HG03565 (cell line): ENCODE measurements around the gene B3GALT2.
A peak's percentile ranks its signal among the peaks of the same experiment; 100 is the strongest.
"Not testable (repeated sequence)": the region's sequence is repeated elsewhere in the genome, so short reads cannot be mapped to it uniquely, and the experiment has no call there.

Source experiments
- ATAC-seq: cut with Tn5 transposase; IDR thresholded peaks from one replicate; pipeline ENCODE4 v1.9.1; 2021; ENCODE audit warnings: mild to moderate bottlenecking, moderate library complexity; ENCODE audit not compliant: unreplicated experiment

Gene B3GALT2, protein sequence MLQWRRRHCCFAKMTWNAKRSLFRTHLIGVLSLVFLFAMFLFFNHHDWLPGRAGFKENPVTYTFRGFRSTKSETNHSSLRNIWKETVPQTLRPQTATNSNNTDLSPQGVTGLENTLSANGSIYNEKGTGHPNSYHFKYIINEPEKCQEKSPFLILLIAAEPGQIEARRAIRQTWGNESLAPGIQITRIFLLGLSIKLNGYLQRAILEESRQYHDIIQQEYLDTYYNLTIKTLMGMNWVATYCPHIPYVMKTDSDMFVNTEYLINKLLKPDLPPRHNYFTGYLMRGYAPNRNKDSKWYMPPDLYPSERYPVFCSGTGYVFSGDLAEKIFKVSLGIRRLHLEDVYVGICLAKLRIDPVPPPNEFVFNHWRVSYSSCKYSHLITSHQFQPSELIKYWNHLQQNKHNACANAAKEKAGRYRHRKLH

DNA sequence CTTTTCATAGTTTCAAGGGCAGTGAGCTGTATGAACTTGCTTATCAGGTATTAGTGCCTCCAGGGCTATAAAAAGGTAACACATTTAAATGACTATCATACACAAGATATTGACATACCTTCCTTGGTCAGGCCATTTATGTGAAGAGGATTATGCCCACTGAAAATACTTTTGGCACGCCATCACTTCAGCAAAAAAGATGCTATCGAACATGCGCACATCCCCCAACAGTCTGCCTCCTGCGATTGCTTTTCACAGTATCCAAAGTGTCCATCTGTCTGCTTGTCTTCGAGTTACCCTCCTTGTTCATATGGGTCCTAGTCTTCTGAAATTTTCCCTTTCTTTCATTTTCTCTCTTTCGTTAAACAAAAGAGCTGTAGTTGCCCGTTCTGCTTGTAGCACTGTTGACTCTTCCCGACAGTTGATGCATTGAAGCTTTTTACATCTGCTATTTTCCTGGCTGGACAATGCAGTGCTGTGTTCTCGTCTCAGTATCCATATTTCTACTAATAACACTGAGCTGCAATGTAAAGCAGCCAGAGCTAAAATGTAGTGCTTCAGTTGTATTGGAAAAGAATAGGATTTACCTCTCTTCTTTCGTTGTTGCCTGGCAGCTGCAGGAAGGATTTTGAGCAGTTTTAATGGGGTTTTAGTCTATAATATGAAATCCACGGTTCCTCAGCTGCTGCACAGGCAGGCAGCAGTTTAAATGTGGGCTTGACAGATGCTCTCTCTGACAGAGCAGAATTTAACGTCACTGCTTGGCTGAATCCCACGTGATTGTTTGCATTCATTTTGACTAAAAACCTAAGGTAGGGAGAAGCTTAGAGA lies at the start of gene B3GALT2:
B3GALT2 (minus strand) TSS at position 713 of the 831 bp plus-strand sequence. CDS start 5,051 bp downstream, outside the sequence.
- peak; percentile 32 for ATAC-seq

DNA sequence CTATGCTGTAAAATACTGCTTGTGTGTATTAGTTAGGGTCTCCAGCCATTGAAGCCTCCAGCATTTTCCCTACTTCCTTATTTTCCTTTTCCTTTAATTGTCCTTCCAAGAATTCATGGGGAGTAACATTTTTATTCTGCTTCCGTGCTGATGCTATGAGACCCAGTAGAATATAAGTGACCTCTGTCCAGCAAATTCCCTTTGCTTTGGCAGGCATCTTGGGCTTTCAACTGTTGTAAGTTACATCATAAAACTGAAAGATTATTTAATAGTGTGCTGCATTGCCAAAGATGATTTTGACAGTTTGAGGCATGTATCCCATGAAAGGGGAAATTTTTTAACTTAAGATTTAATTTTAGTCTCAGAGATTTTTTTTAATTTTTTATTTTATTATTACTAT lies 48.1 kb upstream of the B3GALT2 start:
- ATAC-seq, result no peak

DNA sequence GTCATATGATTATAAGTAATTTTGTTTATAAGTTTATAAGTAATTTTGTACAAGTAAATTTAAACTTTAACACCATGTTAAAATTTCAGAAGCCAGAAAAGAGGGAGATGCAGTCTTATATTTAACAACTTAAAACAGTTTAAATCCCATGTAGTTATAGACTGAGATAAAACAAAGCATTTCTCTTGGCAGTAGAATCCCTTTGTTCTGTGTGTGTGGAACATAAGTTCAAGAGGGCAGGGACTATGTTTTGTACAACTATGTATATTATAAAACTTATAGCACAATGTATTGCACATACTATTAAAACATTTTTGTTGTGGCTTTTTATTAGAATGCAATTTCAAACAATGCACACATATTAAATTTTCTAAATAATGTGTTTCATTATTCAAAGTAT lies 44.7 kb upstream of the B3GALT2 start:
- not testable (repeated sequence) for ATAC-seq

DNA sequence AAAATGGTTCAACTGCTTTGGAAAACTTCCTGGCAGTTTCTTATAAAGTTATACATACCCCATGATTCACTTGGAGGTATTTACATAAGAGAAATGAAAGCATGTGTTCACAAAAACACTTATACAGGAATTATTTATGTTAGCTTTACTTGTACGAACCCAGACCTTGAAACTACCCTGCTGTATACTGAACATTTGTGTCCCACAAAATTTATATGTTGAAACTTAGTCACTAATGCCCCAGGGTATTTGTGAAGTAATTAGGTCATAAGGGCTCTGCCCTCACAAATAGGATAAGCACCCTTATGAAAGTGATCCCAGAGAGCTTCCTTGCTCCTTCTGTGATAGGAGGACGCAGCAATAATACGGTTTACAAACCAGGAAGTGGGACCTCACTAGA lies 42.7 kb upstream of the B3GALT2 start:
- no peak for ATAC-seq

DNA sequence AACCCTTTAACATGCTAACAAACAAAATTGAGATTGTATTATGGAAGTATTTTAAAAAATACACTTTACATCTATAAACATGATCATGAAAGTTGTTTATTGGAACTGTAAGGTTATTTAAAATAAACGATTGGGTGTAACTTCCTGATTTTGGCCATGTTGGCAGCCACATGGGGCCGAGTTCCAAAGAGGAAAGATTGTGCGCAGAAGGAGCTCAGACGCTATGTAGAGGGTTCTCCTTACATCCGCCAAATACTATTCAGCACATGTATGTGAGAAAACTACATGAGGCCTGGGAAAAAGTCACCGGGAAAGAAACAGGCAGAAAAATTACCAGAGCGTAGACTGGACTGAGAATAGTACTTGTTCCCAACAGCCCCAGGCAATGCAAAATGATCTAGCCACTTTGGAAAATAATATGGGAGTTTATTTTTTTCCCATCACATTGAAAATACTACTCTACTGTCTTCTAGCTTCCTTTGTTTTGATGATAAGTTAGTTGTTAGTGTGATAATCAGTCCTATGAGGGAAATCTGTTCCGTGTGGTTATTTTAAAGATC lies 35.7 kb upstream of the B3GALT2 start:
- ATAC-seq, result no peak

DNA sequence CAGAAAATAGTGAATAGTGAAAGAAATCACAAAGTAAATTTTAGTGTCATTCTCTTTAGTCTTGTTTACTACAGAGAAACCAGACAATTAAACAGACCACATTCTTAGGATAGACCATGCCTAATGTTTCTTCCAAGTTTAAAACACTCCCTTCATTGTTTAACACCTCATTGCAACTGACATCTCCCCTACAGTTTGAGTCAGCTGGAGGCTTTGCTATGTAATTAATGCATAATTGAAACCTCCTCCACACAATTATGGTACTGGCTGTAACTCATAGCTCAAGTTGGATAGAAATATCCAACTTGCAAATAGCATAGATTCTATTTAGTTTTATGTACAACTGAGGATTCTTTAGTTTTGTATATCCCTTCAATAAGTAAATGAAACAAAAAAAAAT lies 35.2 kb upstream of the B3GALT2 start:
- no peak for ATAC-seq

DNA sequence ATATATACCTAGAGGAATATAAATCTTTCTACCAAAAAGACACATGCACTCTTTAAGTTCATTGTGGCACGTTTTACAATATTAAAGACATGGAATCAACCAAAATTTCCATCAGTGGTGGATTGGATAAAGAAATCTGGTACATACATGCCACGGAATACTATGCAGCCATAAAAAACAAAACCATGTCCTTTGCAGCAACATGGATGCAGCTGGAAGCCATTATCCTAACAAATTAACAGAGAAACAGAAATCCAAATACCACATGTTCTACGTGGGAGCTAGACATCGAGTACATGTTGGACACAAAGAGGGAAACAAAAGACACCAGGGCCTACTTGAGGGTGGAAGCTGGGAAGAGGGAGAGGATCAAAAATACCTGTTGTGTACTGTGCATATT lies 33.0 kb upstream of the B3GALT2 start:
- no peak for ATAC-seq

DNA sequence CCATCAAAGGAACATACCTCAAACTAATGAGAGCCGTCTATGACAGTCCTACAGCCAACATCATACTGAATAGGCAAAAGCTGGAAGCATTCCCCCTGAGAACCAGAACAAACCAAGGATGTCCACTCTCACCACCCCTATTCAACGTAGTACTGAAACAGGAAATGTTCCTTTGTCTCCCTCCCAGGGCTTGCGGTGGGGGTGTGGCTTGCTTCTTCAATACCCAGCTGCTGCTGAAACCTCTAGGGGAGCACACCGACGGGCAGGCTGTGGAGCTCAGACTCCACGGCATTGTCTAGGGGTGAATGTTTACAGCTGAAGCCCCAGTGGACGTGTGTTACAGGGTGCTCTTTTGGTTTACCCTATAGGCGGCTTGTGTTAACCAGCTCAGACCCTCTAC lies 30.5 kb upstream of the B3GALT2 start:
- peak; percentile 78 for ATAC-seq

DNA sequence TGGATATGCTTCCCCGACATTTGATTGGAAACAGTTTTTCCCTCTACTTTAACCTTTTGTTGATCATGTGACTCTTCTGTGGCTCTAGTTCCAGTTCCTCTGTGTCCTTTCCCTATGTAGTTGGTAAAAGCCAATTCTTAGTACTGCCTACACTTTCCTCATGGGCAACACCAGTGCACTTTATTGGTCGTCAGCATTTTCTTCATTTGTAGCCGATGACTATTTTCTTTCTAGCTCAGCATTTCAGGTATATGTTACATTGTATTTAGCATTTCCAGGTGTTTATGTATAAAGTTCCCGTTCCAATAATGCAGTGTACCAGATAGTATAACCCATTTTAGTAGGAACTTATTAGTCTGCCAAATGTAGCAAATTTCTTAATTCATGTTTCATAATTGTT lies 27.6 kb upstream of the B3GALT2 start:
- ATAC-seq, result no peak

DNA sequence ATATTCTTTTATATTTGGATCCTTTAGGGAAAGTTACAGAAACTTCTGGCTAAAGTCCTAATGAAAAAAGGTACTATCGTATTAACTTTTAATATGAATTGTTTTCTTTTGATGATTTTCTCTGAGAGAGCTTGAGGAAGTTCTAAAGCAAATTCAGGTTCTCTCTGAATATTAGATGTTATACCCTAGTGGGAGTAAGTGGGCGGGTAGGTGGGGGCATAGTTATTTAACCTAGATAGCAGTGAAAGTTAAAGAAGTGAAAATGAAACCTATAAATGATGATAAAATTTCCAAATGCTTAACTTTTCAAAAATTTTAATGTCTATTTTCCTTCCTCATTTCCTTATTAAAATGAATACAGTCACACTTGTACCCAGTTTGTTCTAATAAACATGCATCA lies 26.2 kb upstream of the B3GALT2 start:
- no peak for ATAC-seq

DNA sequence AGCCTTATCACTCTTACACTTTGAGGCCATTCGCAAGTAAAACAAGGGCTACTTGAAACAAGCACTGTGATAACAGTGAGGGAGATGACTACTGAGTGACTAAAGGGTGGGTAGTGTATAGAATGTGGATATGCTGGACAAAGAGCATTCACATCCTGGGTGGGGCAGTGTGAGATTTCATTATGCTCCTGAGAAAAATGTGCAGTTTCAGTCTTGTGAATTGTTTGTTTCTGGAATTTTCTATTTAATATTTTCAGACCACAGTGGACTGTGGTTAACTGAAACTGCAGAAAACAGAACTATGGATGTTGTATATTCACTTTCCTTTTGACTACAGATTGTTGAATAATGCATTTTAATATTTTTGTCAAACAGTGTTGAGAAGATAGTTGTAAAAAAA lies 25.1 kb upstream of the B3GALT2 start:
- peak; percentile 85 for ATAC-seq

DNA sequence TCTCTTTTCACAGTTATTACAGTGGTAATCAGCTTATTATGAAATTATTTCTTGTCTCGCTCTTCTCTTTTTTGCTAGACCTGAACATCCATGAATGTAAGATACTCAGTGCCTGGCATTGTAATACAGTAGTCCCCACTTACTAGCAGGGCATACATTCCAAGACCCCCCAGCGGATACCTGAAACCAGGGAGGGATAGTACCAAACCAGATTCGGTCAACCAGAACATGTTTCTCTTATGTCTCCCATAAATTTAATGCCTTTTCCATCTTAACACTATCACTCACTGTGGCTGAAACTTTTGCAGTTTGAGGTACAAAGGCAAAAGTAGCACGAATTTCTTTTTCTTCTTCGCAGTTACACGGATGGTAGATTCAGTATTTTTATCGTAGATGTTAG lies 24.6 kb upstream of the B3GALT2 start:
- ATAC-seq, result no peak

DNA sequence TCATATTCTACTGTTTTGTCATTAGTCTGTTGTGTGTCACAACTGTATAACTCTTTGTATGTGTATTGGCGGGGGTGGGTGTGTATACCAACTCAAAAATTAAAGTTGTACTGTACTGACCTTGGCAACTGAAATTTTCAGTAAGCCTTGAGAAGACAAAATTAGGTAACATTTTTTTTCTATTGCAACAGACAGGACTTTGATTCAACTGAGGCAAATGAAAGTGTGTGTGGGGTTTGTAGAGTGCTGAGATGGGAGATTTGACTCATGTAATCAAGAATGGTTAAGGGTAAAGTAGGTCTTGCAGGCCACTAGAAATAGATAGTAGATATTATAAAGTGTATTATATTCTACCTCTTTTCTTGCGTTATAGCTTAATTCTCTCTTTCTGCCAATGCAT lies 14.6 kb upstream of the B3GALT2 start:
- no peak for ATAC-seq

DNA sequence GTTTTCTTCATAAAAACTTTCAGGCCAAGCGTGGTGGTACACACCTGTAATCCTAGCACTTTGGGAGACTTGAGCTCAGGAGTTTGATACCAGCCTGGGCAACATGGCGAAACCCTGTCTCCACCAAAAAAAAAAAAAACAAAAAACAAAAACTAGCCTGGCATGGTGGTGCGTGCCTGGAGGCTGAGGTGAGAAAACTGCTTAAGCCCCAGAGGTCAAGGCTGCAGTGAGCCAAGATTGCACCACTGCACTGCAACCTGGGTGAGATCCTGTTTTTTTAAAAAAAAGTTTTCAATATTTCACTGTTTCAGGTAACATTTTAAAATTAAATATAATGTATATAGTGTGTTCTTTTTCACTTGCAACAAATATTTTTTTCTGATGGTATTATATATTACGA lies 13.5 kb upstream of the B3GALT2 start:
- ATAC-seq, result no peak

DNA sequence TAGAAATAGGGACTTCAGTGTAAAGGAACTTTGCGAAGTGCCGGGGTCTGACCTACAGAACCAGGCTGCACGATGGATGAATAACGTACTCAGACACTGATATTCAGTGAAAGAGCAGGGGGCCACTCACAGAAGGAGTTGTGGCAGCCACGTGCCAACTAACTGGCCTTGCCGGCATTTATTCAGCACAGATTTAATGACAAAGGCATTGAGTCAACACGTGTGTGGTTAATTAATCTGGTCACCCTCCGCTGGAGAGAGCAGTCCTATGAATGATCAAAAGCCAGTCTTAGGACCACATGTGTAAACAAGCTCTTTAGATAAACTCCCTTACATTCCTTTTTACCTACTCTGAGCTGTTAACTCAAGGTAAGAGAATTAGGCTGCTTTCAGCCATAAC lies 6.2 kb upstream of the B3GALT2 start:
- no peak for ATAC-seq

DNA sequence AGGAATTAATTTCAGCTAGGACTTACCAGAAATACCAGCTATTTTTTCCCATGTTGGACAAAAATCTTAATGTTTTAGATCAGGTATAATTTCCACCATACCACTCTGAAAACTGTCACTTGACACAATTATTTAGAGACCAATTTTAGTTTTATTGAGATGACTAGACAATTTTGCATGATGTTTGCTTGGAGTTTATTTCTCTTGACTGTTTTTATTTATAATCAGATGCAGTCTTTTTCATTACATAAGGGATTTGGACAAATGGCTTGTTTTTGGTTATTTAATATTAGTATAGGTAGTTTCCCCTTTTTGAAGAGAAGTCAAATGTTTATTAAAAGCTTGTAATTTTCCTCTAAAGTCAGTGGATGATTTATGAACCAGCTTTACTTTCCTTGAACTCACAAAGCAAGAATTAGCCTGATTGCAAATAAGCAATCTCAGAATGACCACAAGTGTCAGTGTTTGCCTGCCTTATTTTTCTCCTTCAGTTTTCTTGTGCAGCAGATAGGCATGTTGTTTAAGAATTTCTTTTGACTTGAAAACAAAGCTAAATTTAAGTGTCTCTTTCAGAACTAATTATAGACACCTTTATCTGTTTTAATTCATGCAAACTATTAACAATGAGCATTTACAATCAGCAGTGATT lies 3.8 kb upstream of the B3GALT2 start:
- no peak for ATAC-seq

DNA sequence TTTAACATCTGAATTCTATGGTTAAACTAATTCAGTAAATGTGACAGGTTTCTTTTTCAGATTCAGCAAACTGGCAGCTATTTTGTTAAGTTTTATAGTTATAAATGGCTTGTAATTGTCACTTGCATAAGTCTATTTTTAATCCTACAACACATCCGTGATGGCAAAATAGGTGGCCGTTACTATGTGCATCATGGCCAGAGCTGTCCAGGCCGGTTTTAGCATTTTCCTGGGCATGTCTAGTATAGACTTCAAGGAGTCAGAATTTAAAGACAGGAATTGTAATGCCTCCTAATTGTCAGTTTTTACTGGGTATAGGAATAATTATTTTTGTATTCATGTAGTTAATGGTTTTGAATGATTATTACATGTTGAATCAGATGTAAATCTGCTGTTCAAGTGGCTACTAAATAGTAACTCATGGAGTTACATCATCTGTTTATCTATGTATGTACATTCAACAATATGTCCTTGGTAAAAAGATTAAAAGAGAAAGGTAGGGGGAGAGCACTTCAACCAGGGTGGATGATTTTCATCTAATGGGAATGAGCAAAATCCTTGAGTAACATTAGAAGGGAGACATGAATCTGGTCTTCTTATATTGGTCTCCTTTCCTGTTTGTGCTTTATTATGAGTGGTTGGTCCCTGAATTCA lies 3.2 kb upstream of the B3GALT2 start:
- no peak for ATAC-seq

DNA sequence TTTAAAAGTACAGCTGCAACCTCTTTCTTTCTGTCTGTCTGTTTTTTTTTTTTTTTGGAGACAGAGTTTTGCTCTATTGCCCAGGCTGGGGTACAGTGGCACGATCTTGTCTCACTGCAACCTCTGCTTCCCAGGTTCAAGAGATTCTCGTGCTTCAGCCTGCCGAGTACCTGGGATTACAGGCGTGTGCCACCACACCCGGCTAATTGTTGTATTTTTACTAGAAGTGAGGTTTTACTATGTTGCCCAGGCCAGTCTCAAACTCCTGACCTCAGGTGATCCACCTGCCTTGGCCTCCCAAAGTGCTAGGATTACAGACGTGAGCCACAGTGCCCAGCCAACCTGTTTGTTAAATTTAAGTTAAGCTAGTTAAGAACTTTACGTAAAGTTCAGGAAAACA lies 2.5 kb upstream of the B3GALT2 start:
- ATAC-seq, result not testable (repeated sequence)

DNA sequence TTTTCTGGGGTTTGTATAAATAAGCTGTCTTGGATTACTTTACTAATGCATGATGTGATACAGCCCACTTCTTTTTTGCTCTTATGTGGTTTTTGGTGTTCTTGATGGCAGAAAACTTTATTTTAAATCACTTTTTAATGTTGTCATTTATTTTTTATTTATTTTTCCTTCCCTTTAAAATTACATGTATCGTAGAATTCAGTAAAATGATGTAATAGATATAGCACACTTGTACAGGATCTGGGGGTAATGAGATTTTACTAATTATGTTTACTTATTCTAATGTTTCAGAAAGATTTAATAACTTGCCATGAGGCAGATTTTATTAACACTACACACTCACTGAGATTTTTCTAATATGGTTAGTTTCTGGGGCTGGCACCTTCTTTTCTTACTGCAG lies 701 bp upstream of the B3GALT2 start:
- ATAC-seq, result no peak

DNA sequence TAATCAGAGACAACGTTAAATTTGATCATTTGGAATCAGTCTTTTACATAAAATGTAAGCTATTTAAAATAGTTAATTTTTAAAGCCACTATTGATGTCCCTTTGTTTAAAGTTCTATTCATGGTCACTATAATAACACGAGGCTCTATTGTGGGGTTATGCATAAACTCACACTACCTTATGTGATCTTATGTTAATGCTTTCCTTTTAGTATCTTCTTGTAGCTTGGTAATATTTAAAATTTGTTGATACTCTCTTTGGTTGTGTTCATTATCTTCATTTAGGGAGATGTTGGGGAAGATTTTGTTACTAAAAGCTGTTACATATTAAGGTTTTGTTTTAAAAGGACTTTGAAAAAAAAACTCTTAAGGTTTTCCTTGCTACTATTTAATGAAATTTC lies 1.2 kb downstream of the B3GALT2 start:
- no peak for ATAC-seq

DNA sequence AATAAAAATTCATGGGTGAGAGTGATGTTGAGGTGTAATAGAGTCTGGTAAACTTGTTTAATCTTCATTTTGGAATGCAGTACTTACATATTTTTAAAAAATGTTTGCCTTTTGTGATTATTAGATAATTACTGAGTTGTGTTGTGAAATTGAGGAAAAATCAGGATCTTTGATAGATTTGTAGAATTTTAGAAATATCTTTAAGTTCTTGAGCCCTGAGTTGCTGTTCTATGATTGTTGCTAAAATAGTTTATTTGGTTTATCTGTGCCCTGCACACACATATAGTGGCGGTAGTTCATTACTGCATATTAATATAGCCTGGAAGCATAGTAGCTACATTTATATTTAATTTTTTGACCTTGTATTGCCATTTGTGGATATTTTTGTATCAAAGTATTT lies 1.6 kb downstream of the B3GALT2 start:
- no peak for ATAC-seq
